GM18502 (cell line): Measurements from ENCODE around the gene SLC30A5.

Experiments used
- ATAC-seq: cut with Tn5 transposase; IDR thresholded peaks from one replicate; pipeline ENCODE4 v1.9.1; 2021; ENCODE audit warnings: mild to moderate bottlenecking; ENCODE audit not compliant: unreplicated experiment, poor library complexity

Gene SLC30A5

GRCh38 chr5:69160651-69161050, 66.8 kb downstream of the SLC30A5 start:
- ATAC-seq, result no peak

GRCh38 chr5:69166686-69167492, 73.1 kb downstream of the SLC30A5 start, which contains the start of gene CCNB1:
TSS of gene CCNB1 (plus strand) at chr5:69167150. CDS start at chr5:69167263, 113 bp downstream.
- ATAC-seq, result peak; percentile 99

- ATAC-seq, result no peak
Observed at GRCh38 chr5:69167493-69167855, 73.7 kb downstream of the SLC30A5 start.

- ATAC-seq, result no peak
Observed at GRCh38 chr5:69167929-69168328, 74.1 kb downstream of the SLC30A5 start.

- no peak for ATAC-seq
Observed at GRCh38 chr5:69170495-69170894, 76.7 kb downstream of the SLC30A5 start.

DNA sequence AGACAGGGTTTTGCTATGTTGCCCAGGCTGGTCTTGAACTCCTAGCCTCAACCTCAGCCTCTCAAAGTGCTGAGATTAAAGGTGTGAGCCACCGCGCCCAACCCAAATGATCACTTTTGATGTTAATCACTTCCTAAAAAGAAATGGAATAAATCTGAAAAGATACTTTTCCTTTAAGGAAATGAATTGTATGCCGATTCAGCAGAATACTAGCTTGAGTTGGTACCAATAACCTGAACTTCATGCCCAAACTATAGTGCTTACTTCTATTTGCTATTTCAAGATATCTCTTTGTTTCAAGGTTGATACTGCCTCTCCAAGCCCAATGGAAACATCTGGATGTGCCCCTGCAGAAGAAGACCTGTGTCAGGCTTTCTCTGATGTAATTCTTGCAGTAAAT, 77.2 kb downstream of the SLC30A5 start:
- ATAC-seq, result no peak
